ENCODE measurements around the gene UBL5. TPM values are rescaled to one million over a fixed set of nuclear protein-coding genes. Genes with fewer than 3 reads are reported as not detected.

The UBL5 gene
- total RNA-seq, 1 experiment from 2014 or later: 345 TPM

DNA sequence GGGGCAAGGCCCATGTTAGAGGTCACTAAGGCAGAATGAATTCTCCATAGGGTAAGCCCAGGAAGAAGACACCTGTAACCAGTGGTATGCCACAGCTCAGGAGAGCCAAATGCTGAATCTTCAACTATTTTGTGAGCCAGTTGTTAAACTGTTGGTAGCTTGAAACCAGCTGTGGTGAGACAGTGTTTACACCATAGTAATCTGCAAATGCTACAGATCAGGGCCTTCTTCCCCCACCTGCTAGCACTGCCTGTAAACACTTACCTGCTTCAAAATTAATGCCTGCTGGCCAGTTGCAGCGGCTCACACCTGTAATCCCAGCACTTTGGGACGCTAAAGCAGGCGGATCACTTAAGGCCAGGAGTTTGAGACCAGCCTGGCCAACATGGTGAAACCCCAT is 20.9 kb upstream of the UBL5 start:
- Histone ChIP-seq H3K9me3 (no peaks in the 10 kb centered on the region), H3K27me3 (replicated peaks; ENCODE audit: control insufficient read depth, insufficient read depth, low read length) (no peaks in the 10 kb centered on the region), H3K4me1 (no peaks in the 10 kb centered on the region), H3K4me3 (ENCODE audit: low read depth, low read length) (no peak overlapping the region), H3K36me3 (ENCODE audit: control insufficient read depth, insufficient read depth, low read length) (peaks cover 2% of the 10 kb centered on the region)
- Mint-ChIP-seq H3K27me3 (ENCODE audit: insufficient read depth, unreplicated experiment) (no peaks in the 10 kb centered on the region), H3K4me3 (ENCODE audit: unreplicated experiment) (no peak overlapping the region), H3K36me3 (ENCODE audit: insufficient read depth, unreplicated experiment) (peaks cover 8% of the 10 kb centered on the region), H3K9me3 (ENCODE audit: unreplicated experiment) (no peaks in the 10 kb centered on the region), H3K27ac (ENCODE audit: unreplicated experiment) (no peak overlapping the region), H3K4me1 (ENCODE audit: low read depth, unreplicated experiment) (no peaks in the 10 kb centered on the region)
- intact Hi-C loops (cut with micrococcal nuclease; ENCODE audit: unreplicated experiment): no loop called here
- ChIA-PET CTCF (no interaction called here), POLR2A (no interaction called here)
- no peak for TF ChIP-seq CTCF (IDR thresholded peaks at IDR 0.05; ENCODE audit: insufficient read depth in 1 of 2, low read depth in 1 of 2, low read length in 1 of 2, severe bottlenecking in 1 of 2, unreplicated experiment in 1 of 2)
- BruUV-seq (replicated peaks): no TSS peak
- DNase-seq: no peak

- POLR2A ChIA-PET: interaction anchor here (0.6 kb wide), 1 partner anchor 19 kb away, joined by 4 read pairs; the partner anchor contains the start of gene UBL5
Measured at GRCh38 chr19:9808855-9809824, 18.6 kb upstream of the UBL5 start.

GRCh38 chr19:9811139-9811538 is 16.6 kb upstream of the UBL5 start:
- Mint-ChIP-seq H3K36me3 (ENCODE audit: insufficient read depth, unreplicated experiment) (peaks cover 31% of the 10 kb centered on the region), H3K4me1 (ENCODE audit: low read depth, unreplicated experiment) (no peaks in the 10 kb centered on the region), H3K27ac (ENCODE audit: unreplicated experiment) (no peak overlapping the region), H3K27me3 (ENCODE audit: insufficient read depth, unreplicated experiment) (no peaks in the 10 kb centered on the region), H3K4me3 (ENCODE audit: unreplicated experiment) (no peak overlapping the region), H3K9me3 (ENCODE audit: unreplicated experiment) (no peaks in the 10 kb centered on the region)
- Histone ChIP-seq H3K4me3 (ENCODE audit: low read depth, low read length) (no peak overlapping the region), H3K4me1 (no peaks in the 10 kb centered on the region), H3K9me3 (peaks cover 6% of the 10 kb centered on the region), H3K27me3 (replicated peaks; ENCODE audit: control insufficient read depth, insufficient read depth, low read length) (no peaks in the 10 kb centered on the region), H3K36me3 (ENCODE audit: control insufficient read depth, insufficient read depth, low read length) (peaks cover 2% of the 10 kb centered on the region)
- BruUV-seq (replicated peaks): no TSS peak
- no peak for TF ChIP-seq CTCF (IDR thresholded peaks at IDR 0.05; ENCODE audit: insufficient read depth in 1 of 2, low read depth in 1 of 2, low read length in 1 of 2, severe bottlenecking in 1 of 2, unreplicated experiment in 1 of 2)
- DNase-seq: no peak
- intact Hi-C loops (cut with micrococcal nuclease; ENCODE audit: unreplicated experiment): no loop called here
- ChIA-PET POLR2A (interaction anchor here (0.6 kb wide), 1 partner anchor 24 kb away, joined by 6 read pairs; the partner anchor contains the start of gene PIN1), CTCF (no interaction called here)

More at GRCh38 chr19:9808855-9809824, 18.6 kb upstream of the UBL5 start:
- no peak overlapping the region for H3K4me3 ChIP-seq (ENCODE audit: low read depth, low read length)
- Mint-ChIP-seq H3K4me1 (ENCODE audit: low read depth, unreplicated experiment) (no peaks in the 10 kb centered on the region), H3K4me3 (ENCODE audit: unreplicated experiment) (no peak overlapping the region), H3K27ac (ENCODE audit: unreplicated experiment) (no peak overlapping the region), H3K27me3 (ENCODE audit: insufficient read depth, unreplicated experiment) (no peaks in the 10 kb centered on the region), H3K9me3 (ENCODE audit: unreplicated experiment) (no peaks in the 10 kb centered on the region), H3K36me3 (ENCODE audit: insufficient read depth, unreplicated experiment) (peaks cover 18% of the 10 kb centered on the region)
- no peak for DNase-seq
- TF ChIP-seq CTCF (IDR thresholded peaks at IDR 0.05; ENCODE audit: insufficient read depth in 1 of 2, low read depth in 1 of 2, low read length in 1 of 2, severe bottlenecking in 1 of 2, unreplicated experiment in 1 of 2): no peak
- H3K36me3 ChIP-seq (ENCODE audit: control insufficient read depth, insufficient read depth, low read length): peaks cover 2% of the 10 kb centered on the region
- CTCF ChIA-PET: no interaction called here
- H3K9me3 ChIP-seq: no peaks in the 10 kb centered on the region
- intact Hi-C loops (cut with micrococcal nuclease; ENCODE audit: unreplicated experiment): no loop called here
- H3K27me3 ChIP-seq (replicated peaks; ENCODE audit: control insufficient read depth, insufficient read depth, low read length): no peaks in the 10 kb centered on the region
- BruUV-seq (replicated peaks): no TSS peak
- H3K4me1 ChIP-seq: no peaks in the 10 kb centered on the region

All from Caco-2 (cell line).